ENCODE data around the gene MSI1.

DNA sequence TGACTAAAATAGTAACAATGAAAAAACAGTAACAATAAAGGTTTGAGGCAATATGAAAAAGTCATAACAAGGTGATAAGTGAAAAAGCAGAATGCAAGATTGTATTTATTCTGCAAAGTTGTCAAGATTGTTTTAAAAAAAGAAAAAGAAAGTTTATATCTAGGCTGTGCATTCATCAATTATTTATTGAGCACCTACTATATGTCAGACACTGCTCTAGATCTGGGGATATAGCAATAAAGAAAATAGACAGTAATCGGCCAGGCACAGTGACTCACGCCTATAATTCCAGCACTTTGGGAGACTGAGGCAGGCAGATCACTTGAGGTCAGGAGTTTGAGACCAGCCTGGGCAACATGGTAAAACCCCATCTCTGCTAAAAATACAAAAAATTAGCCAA is 45.2 kb downstream of the MSI1 start:
- no peak for TF ChIP-seq EZH2phosphoT487 (conservative IDR thresholded peaks at IDR 0.05; ENCODE audit: low read length)
- TF ChIP-seq, protein P1, sequence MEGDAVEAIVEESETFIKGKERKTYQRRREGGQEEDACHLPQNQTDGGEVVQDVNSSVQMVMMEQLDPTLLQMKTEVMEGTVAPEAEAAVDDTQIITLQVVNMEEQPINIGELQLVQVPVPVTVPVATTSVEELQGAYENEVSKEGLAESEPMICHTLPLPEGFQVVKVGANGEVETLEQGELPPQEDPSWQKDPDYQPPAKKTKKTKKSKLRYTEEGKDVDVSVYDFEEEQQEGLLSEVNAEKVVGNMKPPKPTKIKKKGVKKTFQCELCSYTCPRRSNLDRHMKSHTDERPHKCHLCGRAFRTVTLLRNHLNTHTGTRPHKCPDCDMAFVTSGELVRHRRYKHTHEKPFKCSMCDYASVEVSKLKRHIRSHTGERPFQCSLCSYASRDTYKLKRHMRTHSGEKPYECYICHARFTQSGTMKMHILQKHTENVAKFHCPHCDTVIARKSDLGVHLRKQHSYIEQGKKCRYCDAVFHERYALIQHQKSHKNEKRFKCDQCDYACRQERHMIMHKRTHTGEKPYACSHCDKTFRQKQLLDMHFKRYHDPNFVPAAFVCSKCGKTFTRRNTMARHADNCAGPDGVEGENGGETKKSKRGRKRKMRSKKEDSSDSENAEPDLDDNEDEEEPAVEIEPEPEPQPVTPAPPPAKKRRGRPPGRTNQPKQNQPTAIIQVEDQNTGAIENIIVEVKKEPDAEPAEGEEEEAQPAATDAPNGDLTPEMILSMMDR (IDR thresholded peaks at IDR 0.05; ENCODE audit: insufficient read depth, low read length, poor library complexity, severe bottlenecking): no peak

Measured in SU-DHL-6 (cell line).